OCI-LY7 (cell line): ENCODE measurements around the gene LIN28B.

Source experiments
- CTCF ChIP-seq: fragments of 200-600 bp; sonication (generic); conservative IDR thresholded peaks from 2 replicates; pipeline ENCODE4 v1.5.1; 2014; ENCODE audit warnings: mild to moderate bottlenecking, antibody characterized with exemption, low read length, moderate library complexity, mixed read lengths
- EZH2phosphoT487 ChIP-seq: fragments of 200-600 bp; sonication (generic); IDR thresholded peaks from 2 replicates; pipeline ENCODE4 v1.6.1; 2018; ENCODE audit warnings: low read depth, borderline replicate concordance, mild to moderate bottlenecking, mixed run types, antibody characterized with exemption, low read length, moderate library complexity, mixed read lengths

GRCh38 chr6:105113422-105113821 is 156.5 kb downstream of the LIN28B start:
- TF ChIP-seq CTCF = no peak
- TF ChIP-seq EZH2phosphoT487 = no peak
